GM19468 (cell line): ENCODE data around the gene CLIC4.

Experiments
- ATAC-seq: cut with Tn5 transposase; IDR thresholded peaks from one replicate; pipeline ENCODE4 v1.9.1; 2021; ENCODE audit warnings: mild to moderate bottlenecking, moderate library complexity, moderate number of reproducible peaks; ENCODE audit not compliant: unreplicated experiment; ENCODE audit errors: extremely low read depth

Gene CLIC4

GRCh38 chr1:24853649-24854048 lies 108.4 kb downstream of the CLIC4 start:
- ATAC-seq: no peak

DNA sequence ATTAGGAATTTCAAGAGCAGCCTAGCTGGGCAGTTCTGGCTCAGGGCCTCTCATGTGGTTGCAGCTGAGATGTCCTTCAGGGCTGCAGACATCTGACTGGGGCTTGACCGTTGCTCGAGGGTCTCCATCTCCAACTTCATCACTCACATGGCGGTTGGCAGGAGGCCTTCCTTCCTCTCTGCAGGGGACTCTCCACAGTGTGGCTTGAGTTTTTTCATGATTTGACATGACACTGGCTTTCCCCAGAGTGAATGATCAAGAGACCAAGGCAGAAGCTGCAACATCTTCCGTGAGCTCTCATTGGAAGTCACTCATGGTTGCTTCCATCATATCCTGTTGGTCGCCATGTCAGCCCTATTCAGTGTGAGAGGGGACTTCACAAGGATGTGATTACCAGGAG lies 110.2 kb downstream of the CLIC4 start:
- ATAC-seq: no peak

DNA sequence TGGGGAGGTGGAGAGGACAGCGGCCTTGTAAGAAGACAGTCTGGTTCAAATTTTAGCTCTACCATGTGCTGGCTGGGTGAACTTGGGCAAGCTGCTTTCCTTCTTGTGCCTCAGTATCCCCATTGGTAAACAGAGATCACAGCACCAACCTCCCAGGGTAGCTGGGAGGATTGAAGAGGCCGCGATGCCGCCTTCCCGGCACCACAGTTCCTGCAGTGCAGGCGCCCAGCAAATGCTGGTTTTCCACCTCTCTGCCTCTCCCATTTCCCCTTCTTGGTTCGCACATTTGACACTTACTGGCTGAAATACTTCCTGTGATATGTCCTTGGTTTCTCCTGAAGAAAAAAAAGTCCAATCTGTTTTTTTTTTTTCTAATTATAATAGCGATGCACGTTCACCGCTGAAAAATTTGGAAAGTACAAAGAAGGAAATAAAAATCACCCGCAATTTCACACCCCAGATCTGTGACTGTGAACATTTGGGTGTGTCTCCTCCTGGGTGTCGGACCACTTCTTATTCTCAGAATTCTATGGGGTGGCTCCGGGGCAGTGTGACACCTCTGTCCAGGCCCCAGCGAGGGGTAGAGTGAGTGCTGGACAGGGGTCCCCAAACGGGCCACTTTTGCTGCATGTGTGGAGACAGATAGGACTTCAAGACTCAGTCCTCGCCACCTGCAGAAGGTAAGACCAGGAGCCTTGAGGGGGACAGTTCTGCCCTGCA lies 111.7 kb downstream of the CLIC4 start:
- no peak for ATAC-seq

GRCh38 chr1:24857507-24858133 lies 112.4 kb downstream of the CLIC4 start:
- ATAC-seq: no peak

GRCh38 chr1:24858277-24858676 lies 113.0 kb downstream of the CLIC4 start:
- ATAC-seq: no peak

DNA sequence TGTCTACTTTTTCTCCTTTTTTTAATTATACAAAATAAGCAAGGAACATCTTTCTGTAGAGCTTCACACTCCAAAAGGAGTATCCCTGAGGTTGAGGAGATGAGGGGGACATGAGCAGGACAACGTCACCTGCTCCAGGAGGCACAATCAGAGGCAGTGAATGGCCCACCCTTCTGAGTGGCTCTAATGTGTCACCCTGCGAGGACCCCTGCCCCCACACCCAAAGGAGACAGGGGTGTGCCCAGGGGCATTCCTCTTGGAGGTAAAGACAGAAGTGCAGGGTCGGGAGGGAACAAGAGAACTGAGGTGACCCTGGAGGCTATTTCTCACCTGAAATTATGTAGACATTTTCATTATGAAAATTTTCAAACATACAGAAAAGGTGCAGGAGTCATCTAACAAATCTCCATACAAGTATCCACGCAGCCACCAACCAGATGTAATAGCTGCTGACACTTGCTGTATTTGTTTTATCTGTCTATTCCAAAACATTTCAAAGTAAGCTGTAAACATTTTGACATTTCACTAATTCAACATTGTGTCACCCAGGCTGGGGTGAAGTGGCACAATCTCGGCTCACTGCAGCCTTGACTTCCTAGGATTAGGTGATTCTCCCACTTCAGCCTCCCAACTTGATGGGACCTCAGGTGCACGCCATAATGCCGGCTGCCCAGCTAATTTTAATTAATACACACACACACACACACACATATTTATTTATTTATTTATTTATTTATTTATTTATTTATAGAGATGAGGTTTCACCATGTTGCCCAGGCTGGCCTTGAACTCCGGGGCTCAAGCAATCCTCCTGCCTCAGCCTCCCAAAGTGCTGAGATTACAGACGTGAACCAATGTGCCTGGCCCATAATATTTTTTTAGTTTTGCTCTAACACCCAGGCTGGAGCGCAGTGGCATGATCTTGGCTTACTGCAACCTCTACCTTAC lies 114.1 kb downstream of the CLIC4 start:
- no peak for ATAC-seq

- no peak for ATAC-seq
Observed at GRCh38 chr1:24860841-24861240, 115.6 kb downstream of the CLIC4 start.

DNA sequence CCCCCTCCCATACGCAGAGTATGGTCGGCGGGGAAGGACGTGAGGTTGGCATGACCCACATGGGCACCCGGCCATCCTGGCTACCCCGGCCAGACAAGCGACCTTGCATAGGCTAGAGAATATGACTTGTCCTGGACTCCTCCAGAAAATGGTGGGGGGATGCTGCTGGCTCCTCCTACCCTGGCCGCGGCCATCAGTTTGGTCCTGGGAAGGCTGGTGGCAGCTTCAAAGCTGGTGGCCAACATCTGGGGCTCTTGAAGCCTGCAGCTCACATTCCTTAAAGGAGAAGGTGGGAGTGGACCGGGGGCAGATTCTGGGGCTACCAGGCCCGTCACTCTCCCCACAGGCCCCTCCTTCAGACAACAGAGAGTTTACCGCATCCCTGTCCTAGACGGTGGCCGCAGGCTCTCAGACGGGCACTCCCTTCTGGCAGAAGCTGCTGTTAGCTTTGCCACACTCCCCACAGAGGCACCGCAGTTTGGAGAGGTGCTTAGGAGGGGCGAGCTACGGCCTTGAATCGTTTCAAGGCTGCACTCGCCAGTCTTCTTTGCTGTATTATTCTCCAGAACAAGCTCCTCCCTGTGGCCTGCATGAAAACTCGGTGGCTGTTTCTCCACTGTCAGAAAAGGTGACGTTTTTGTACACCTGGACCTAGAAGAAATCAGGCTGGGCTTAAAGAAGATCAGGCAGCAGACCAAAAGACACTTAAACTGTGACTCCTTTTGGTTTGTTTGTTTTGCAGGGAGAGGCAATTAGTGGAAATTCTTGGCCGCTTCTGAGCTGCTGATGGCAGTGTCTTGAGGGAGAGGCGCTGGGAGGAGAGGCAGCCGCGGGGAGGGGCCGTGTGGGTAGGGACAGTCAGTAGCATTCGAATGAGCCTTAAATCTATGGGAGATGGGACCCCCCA lies 116.8 kb downstream of the CLIC4 start:
- ATAC-seq: no peak

- ATAC-seq: no peak
Observed at GRCh38 chr1:24862775-24863483, 117.7 kb downstream of the CLIC4 start.

- ATAC-seq: no peak
Observed at GRCh38 chr1:24864370-24864777, 119.1 kb downstream of the CLIC4 start.

DNA sequence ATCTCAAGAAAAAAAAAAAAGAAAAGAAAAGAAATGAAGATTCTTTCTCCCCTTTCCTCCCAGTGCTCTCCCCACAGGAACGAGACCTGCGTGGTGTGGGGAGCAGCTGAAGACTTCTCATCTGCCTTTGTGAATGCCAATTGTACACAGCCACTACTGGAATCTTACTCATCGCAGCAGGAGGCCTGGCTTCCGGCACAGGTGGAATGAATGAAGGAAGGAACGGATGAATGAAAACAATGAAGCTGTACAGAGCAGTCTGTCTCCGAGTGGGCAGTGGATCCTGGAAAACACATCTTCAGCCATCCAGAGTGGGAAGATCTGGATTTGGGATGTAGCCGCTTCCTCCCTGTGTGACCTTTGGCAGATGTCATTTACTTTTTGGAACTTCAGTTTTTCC lies 119.9 kb downstream of the CLIC4 start:
- no peak for ATAC-seq

- no peak for ATAC-seq
Observed at GRCh38 chr1:24865587-24865986, 120.3 kb downstream of the CLIC4 start.

GRCh38 chr1:24866211-24867083 lies 121.2 kb downstream of the CLIC4 start:
- no peak for ATAC-seq

GRCh38 chr1:24867084-24867870 lies 122.0 kb downstream of the CLIC4 start:
- ATAC-seq: no peak

- no peak for ATAC-seq
Observed at GRCh38 chr1:24868016-24868875, 123.0 kb downstream of the CLIC4 start.

DNA sequence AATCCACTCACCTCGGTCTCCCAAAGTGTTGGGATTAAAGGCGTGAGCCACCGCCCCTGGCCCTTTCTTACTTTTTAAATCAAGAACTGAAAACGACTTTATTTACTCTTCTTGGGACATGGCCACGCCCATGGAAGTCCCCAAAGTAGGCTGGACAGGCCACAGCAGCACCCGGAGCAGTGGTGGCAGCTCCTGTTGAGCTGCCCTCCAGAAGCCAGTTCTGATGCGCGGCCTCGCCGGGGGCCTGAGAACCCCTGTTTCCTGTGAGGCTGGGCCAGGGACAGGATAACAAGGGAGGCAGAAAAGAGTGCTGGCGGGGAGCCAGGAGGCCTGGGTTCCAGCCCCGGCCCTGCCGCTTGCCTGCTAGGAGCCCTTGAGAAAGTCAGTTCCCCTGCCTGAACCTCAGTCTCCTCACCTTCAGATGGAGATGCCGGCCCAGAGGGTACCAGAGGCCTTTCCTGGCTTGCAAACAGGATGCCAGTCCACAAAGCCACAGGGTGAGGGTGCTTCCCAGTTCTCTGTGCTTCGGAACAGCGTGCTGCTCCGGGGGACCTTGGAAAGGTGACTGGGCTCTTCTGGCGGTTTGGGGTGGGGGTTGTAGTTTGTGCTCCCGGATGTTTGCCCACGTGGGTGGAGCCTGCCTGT lies 125.4 kb downstream of the CLIC4 start:
- no peak for ATAC-seq
